Activated effector memory CD4-positive, alpha-beta T cell treated with anti-CD3 and anti-CD28 coated beads, Interleukin-2, amount 50 U/mL, for 16 hours (primary cell): ENCODE measurements around the gene PI4K2A.
"Not testable (repeated sequence)": the region's sequence is repeated elsewhere in the genome, so short reads cannot be mapped to it uniquely, and the experiment has no call there.

Source experiments
- DNase-seq: peaks from one replicate; pipeline ENCODE4 v3.0.0-alpha.2; 2020

PI4K2A gene

DNA sequence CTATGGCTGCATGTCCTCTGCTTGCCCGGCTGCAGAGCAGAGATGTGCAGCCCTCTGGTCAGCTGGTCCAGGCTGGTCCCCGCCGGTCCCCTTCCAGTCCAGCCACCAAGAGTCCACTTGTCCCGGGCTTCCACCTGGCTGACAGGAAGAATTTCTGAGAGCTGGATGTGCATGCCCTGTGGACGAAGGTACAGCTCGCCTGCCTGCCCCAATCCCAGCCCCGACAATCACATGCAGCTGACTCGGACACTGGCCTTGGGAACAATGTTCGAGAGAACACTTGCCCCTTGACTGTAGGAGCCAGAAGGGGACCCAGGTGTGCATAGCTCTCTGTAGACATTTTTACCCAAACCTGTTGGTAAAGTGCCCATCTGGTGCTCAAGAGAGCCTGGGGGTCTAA, 34.8 kb downstream of the PI4K2A start:
- no peak for DNase-seq

- peak; percentile 80 for DNase-seq
These were observed 36.5 kb downstream of the PI4K2A start for GRCh38 chr10:97676770-97677581.

- no peak for DNase-seq
These were observed 39.1 kb downstream of the PI4K2A start for GRCh38 chr10:97679594-97679993.

- no peak for DNase-seq
These were observed 41.6 kb downstream of the PI4K2A start for GRCh38 chr10:97682042-97682441.

DNA sequence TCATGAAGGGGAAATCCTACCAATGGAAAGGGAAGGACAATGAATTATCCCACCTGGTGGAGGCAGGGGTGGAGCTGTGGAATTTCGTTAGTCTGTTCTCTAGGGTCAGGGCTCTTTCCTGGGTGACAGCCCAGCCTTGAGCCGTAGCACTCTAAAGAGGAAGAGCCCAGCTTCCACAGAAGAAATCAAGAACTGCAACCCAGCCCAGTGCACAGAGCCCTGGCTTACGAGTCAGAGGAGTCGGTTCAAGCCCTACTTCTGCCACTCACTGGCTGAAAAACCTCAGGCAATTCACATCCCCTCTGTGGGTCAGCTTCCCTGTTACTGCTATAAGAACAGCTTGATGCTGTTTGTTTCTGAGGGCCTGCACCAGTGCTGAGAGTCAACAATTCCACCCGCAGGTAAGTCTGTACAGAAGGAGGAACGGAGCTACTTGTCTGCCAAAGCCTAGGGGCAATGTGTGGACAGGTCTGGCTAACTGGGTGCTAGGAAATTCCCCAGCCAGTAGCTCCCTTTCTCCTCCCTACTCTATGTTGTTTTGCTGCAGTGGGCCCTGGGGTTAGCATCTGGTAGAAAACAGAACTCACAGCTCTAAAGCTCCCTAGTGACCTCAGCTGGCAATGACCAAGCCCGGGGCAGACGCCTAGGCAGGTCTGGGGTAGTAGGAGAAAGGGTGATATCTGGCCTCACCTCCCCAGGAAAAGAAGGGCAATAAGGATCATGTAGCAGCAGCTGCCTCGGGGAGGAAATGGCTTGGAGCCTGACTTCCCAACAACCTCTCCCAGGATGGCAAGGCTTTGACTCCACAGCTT, 43.3 kb downstream of the PI4K2A start:
- DNase-seq: no peak

GRCh38 chr10:97684368-97684713, 43.9 kb downstream of the PI4K2A start:
- DNase-seq: not testable (repeated sequence)

GRCh38 chr10:97684866-97685394, 44.5 kb downstream of the PI4K2A start:
- no peak for DNase-seq

DNA sequence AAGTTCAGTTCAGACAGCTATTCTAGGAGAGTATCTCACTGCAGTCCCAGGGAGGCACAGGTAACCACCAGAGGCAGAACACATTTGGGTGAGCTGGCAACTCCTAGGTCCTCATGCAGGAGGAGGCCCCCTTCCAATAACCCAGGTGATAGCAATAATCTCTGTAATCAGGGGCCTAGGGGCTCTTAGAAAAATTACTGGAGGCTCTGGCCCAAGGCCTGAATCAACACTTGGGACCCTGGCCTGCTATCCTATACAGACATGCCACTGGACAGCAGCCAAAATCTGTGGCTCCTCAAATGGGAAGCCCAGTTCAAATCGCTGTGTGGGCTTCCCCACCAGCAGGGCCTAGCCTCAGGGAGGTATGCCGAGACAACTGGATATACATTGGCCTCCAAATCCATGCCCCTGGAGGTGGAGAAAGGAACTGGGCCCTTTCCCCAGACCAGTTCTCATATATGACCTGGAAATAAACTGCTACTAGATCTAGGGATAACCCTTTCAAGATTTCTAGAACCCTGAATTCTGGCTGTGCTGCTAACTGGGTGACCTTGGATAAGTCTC, 45.0 kb downstream of the PI4K2A start:
- no peak for DNase-seq

GRCh38 chr10:97686301-97686961, 46.0 kb downstream of the PI4K2A start:
- DNase-seq: no peak

DNA sequence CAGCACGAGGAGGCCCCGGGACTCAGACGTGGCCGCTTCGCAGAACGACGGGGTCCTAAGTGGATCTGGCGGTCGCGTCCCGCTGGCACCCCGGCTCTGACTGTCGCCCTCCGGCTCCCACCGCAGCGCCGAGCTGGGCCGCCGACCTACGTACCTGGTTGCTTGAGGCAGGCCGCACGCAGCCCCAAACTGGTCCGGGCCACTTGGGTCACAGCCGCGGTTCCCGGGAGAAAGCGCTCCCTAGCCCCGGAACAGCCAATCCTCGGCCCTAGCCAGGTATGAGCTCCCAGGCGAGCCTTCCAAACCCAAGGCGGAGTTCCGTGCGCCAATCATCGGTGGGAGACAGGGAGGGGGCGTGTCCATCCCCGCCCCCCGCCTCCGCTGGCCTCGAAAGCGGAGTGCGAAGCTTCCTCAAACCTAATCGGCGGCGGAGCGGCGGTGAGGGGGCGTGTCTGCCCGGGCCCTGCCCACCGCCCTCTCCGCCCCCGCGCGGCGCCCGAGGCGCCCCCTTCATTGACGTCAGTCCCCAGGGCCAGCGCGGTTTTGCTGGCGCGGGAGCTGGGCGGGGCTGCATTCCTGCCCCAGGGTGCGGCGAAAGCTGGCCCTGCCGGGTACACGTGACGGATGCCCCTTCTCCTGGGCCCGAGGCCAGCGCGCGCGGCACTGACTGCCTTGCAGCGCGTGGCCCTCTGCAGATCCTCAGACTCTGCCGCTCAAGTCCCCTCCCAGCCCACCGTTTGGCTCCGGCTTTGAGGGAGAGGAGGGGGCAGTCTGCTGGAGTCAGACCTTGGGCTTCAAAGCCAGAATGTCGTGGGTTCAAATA, 46.7 kb downstream of the PI4K2A start, which contains the start of gene AVPI1:
Gene AVPI1 (minus strand): TSS at position 280 of the 823 bp plus-strand sequence. CDS start 7,336 bp downstream, outside the sequence.
- DNase-seq: peak; percentile 98

GRCh38 chr10:97687785-97688781, 47.6 kb downstream of the PI4K2A start:
- no peak for DNase-seq

DNA sequence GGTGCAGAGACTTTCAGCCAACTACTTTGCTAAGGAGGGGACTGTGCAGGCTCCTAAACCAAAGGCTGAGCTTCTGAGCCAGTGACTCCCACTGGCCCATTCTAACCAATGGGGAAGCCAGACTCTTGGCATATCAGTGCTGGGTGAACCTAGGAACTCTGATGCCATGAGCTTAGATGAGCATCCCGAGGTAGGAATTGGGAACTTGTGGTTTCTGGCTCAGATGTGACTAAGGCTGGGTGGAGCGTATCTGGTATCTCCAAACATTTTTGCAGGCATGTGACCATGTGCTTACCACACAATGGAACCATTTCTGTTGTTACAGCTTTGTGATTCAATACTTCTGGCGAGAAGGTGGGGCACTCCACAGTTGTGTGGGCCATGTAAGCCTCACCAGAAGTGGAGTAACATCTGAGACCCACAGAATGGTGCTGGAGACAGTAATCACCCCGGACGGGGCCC, 49.1 kb downstream of the PI4K2A start:
- DNase-seq: no peak

- DNase-seq: no peak
These were observed 49.7 kb downstream of the PI4K2A start for GRCh38 chr10:97690133-97690532.

DNA sequence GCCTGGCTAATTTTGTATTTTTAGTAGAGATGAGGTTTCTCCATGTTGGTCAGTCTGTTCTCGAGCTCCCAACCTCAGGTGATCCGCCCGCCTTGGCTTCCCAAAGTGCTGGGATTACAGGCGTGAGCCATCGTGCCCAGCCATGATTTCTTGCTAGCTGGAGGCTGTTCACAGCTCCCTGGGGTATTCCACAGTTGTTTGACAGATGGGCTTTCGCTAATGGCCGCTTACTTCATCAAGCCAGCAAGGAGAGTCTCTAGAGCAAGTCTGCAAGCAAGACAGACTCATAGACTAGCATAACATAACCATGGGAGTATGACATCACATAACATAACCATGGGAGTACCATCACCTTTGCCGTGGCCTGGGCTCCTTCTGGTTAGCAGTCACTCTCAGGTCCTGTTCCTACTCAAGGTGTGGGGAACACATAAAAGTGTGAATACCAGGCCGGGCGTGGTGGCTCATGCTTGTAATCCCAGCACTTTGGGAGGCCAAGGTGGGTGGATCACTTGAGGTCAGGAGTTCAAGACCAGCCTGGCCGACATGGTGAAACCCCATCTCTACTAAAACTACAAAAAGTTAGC, 57.7 kb downstream of the PI4K2A start:
- not testable (repeated sequence) for DNase-seq

GRCh38 chr10:97701438-97702069, 61.1 kb downstream of the PI4K2A start:
- peak; percentile 68 for DNase-seq

DNA sequence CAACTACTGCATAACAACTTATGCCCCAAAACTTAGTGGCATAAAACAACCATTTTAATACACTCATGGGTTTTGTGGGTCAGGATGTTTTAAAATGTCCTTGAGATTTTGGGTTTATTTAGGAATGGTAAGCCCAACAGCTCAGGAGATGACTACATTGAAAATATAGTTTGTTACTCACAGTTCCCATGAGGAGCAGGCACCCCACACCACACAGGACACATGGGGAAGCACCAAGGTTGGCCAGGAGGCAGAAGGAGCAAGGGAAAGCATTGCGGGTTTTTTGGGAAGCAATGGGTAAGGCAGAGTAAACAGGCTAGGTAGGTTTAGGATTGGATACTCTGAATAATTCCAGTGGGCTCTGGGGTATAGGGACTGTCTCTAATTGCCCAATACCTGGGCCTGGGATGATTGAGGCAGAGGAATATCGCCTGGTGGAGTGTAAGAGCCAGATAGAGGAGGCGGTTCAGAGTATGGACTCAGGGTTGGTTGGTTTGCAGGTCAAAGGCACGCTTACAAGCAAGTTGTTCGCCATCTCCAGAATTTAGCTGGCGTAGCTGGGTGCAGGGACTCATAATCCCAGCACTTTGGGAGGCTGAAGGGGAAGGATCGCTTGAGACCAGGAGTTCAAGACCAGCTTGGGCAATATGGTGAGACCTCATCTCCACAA, 63.1 kb downstream of the PI4K2A start:
- no peak for DNase-seq

GRCh38 chr10:97704341-97704740, 63.9 kb downstream of the PI4K2A start:
- no peak for DNase-seq

- no peak for DNase-seq
These were observed 64.7 kb downstream of the PI4K2A start for GRCh38 chr10:97705006-97705670.
